Naive thymus-derived CD4-positive, alpha-beta T cell (primary cell): Measurements from ENCODE around the gene HTT. TPM values are rescaled to one million over a fixed set of nuclear protein-coding genes. Genes with fewer than 3 reads are reported as not detected.
A peak's percentile ranks its signal among the peaks of the same experiment; 100 is the strongest.

Experiments
- ATAC-seq: fragments of 150-1000 bp; cut with Tn5 transposase; 2 replicates; pipeline ENCODE4 v1.10.0; 2021; ENCODE audit warnings: mild to moderate bottlenecking, moderate library complexity
- CTCF ChIA-PET: fragments of 350-600 bp; sonication (Branson Sonifier 250); formaldehyde crosslinking; loops from one replicate; lab custom pipeline; 2021; ENCODE audit warnings: antibody characterized with exemption; lab: Charles Lee
- POLR2A ChIA-PET: fragments of 350-600 bp; sonication (Branson Sonifier 250); formaldehyde crosslinking; loops from one replicate; lab custom pipeline; 2021; ENCODE audit warnings: antibody characterized with exemption, inconsistent platforms; lab: Charles Lee
- DNase-seq, 9 donors: peaks; one replicate each; pipeline versions ENCODE4 v3.0.0 to v3.0.0-alpha.2; 2020 to 2022; ENCODE audit warnings: mixed read lengths in 1 of 9
- H3K27ac ChIP-seq: one replicate; pipeline ENCODE4 v1.7.0; 2013; ENCODE audit warnings: mild to moderate bottlenecking, low read depth, low read length, moderate library complexity
- H3K27me3 ChIP-seq, 2 donors: one replicate each; pipeline ENCODE4 v1.7.0; 2013; ENCODE audit warnings: low read length in 2 of 2, mild to moderate bottlenecking in 2 of 2, moderate library complexity in 2 of 2; ENCODE audit not compliant: control insufficient read depth in 2 of 2, insufficient read depth in 2 of 2
- H3K36me3 ChIP-seq, 3 experiments: 1 replicate in 2 of 3; 2 replicates in 1 of 3; pipeline ENCODE4 v1.7.0; 2013; ENCODE audit warnings: low read length in 3 of 3, mild to moderate bottlenecking in 3 of 3, moderate library complexity in 1 of 3; ENCODE audit not compliant: insufficient read depth in 3 of 3, control insufficient read depth in 2 of 3
- H3K4me1 ChIP-seq, 2 donors: one replicate each; pipeline ENCODE4 v1.7.0; 2013; ENCODE audit warnings: low read length in 2 of 2, mild to moderate bottlenecking in 2 of 2, moderate library complexity in 1 of 2; ENCODE audit not compliant: control insufficient read depth in 2 of 2, insufficient read depth in 2 of 2
- H3K4me3 ChIP-seq: 2 replicates; pipeline ENCODE4 v1.7.0; 2013; ENCODE audit warnings: mild to moderate bottlenecking, low read length
- H3K9me3 ChIP-seq, 3 experiments: 1 replicate in 2 of 3; 2 replicates in 1 of 3; pipeline ENCODE4 v1.7.0; 2013; ENCODE audit warnings: low read length in 3 of 3; ENCODE audit not compliant: control insufficient read depth in 2 of 3
- H3K27ac Mint-ChIP-seq, 9 donors: one replicate each; pipeline ENCODE4 v1.8.0; 2020 to 2022; ENCODE audit warnings: mixed read lengths in 9 of 9, mild to moderate bottlenecking in 8 of 9, moderate library complexity in 5 of 9, inconsistent platforms in 2 of 9
- H3K27me3 Mint-ChIP-seq, 5 donors: one replicate each; pipeline ENCODE4 v1.8.0; 2021 to 2022; ENCODE audit warnings: mixed read lengths in 5 of 5, mild to moderate bottlenecking in 1 of 5
- H3K36me3 Mint-ChIP-seq, 5 donors: one replicate each; pipeline ENCODE4 v1.8.0; 2020 to 2022; ENCODE audit warnings: mixed read lengths in 5 of 5, mild to moderate bottlenecking in 3 of 5, inconsistent platforms in 1 of 5
- H3K4me1 Mint-ChIP-seq, 7 donors: one replicate each; pipeline ENCODE4 v1.8.0; 2020 to 2022; ENCODE audit warnings: mixed read lengths in 7 of 7, mild to moderate bottlenecking in 3 of 7, inconsistent platforms in 1 of 7
- H3K4me3 Mint-ChIP-seq, 10 donors: one replicate each; pipeline ENCODE4 v1.8.0; 2020 to 2022; ENCODE audit warnings: mild to moderate bottlenecking in 10 of 10, mixed read lengths in 10 of 10, moderate library complexity in 6 of 10, inconsistent platforms in 2 of 10
- H3K9me3 Mint-ChIP-seq, 11 donors: one replicate each; pipeline ENCODE4 v1.8.0; 2020 to 2022; ENCODE audit warnings: mixed read lengths in 11 of 11, mild to moderate bottlenecking in 4 of 11, inconsistent platforms in 1 of 11, moderate library complexity in 1 of 11
- intact Hi-C, 2 donors: fragments of 100-400 bp; cut with micrococcal nuclease; formaldehyde crosslinking; loops; one replicate each; pipeline ENCODE4 v1.15.1; 2023
- polyA plus RNA-seq, 2 donors: library from polyadenylated mRNA; unstranded; fragments of 300-500 nt; fragmentation: Illumina TruSeq; gene quantifications; one replicate each; pipeline ENCODE4 v1.2.3, GENCODE V29; 2021
- total RNA-seq, 6 experiments: library from RNA in 5 of 6; stranded (reverse) in 5 of 6; gene quantifications; 1 replicate in 5 of 6; 2 replicates in 1 of 6; pipeline ENCODE4 v1.2.3 and lab custom pipeline; 2021 to 2026

The HTT gene
- total and polyA plus RNA-seq, 7 experiments from 2014 or later, result 2.4 to 115 (median 71.6) TPM

GRCh38 chr4:3290889-3291321 lies 216.4 kb downstream of the HTT start:
- ChIA-PET POLR2A (no interaction called here), CTCF (interaction anchor here (0.6 kb wide), 1 partner anchor 151 kb away, joined by 3 read pairs; the partner anchor contains the start of gene HGFAC)
- Mint-ChIP-seq H3K27me3 (peaks cover 6 to 63% (median 12%) of the 10 kb centered on the region in 5 donors), H3K27ac (no peak overlapping the region), H3K4me3 (peak overlapping the region in 7 of 10 donors; percentile 7 to 96 (median 51)), H3K4me1 (peaks cover 12 to 36% (median 22%) of the 10 kb centered on the region in 7 donors), H3K9me3 (no peaks in the 10 kb centered on the region), H3K36me3 (no peaks in the 10 kb centered on the region)
- H3K4me1 ChIP-seq, result peaks cover 5 to 11% of the 10 kb centered on the region in 2 donors
- ATAC-seq, result no peak
- no peak overlapping the region for H3K27ac ChIP-seq
- H3K27me3 ChIP-seq, result no peaks in the 10 kb centered on the region
- peaks cover 0 to 5% (median 0%) of the 10 kb centered on the region in 3 experiments for H3K36me3 ChIP-seq
- intact Hi-C loops, result loop anchor here (5.0 kb wide), 3 partner anchors 89 to 666 kb away; partner anchors contain the start of genes GRK4 (in 2 of the 2) and NOP14 (in 2 of the 2)
- H3K9me3 ChIP-seq, result no peaks in the 10 kb centered on the region
- DNase-seq, result peak in 1 of 9 donors; percentile 19
- H3K4me3 ChIP-seq, result no peak overlapping the region

- Mint-ChIP-seq H3K4me3 (peak overlapping the region; percentile 84 to 98 (median 92)), H3K9me3 (no peaks in the 10 kb centered on the region), H3K4me1 (peaks cover 12 to 37% (median 26%) of the 10 kb centered on the region in 7 donors), H3K27me3 (peaks cover 6 to 64% (median 7%) of the 10 kb centered on the region in 5 donors), H3K36me3 (no peaks in the 10 kb centered on the region), H3K27ac (peak overlapping the region; percentile 56 to 88 (median 68))
- H3K36me3 ChIP-seq, result peaks cover 0 to 5% (median 0%) of the 10 kb centered on the region in 3 experiments
- POLR2A ChIA-PET, result interaction anchor here (0.9 kb wide), 1 partner anchor 12 kb away, joined by 3 read pairs; no protein-coding TSS in a partner anchor
- peaks cover 5 to 8% of the 10 kb centered on the region in 2 donors for H3K4me1 ChIP-seq
- H3K4me3 ChIP-seq, result peak overlapping the region; percentile 79
- ATAC-seq (no peak), DNase-seq (peak in 1 of 9 donors; percentile 12)
- intact Hi-C loops, result loop anchor here (5.0 kb wide), 3 partner anchors 89 to 666 kb away; partner anchors contain the start of genes GRK4 (in 2 of the 2) and NOP14 (in 2 of the 2)
- H3K27ac ChIP-seq, result peak overlapping the region; percentile 69
- CTCF ChIA-PET, result no interaction called here
- no peaks in the 10 kb centered on the region for H3K9me3 ChIP-seq
- H3K27me3 ChIP-seq, result no peaks in the 10 kb centered on the region
Observed at GRCh38 chr4:3291411-3291968, 217.0 kb downstream of the HTT start.

- H3K27ac ChIP-seq, result peak overlapping the region; percentile 69
- peaks cover 12 to 33% (median 29%) of the 10 kb centered on the region in 7 donors for H3K4me1 Mint-ChIP-seq
- intact Hi-C loops, result loop anchor here (1.0 to 5.0 kb wide), 7 partner anchors 10 to 665 kb away; partner anchors contain the start of genes GRK4 (in 2 of the 2), HTT (in 2 of the 2), HTT-AS (in 2 of the 2) and NOP14 (in 2 of the 2)
- peaks cover 0 to 2% (median 0%) of the 10 kb centered on the region in 11 donors for H3K9me3 Mint-ChIP-seq
- DNase-seq, result peak in 4 of 9 donors; percentile 17 to 57 (median 22)
- POLR2A ChIA-PET, result interaction anchor here (0.9 kb wide), 1 partner anchor 11 kb away, joined by 3 read pairs; no protein-coding TSS in a partner anchor
- H3K36me3 ChIP-seq, result peaks cover 0 to 5% (median 0%) of the 10 kb centered on the region in 3 experiments
- H3K4me3 Mint-ChIP-seq, result peak overlapping the region; percentile 84 to 98 (median 92)
- peaks cover under 1 to 65% (median 1%) of the 10 kb centered on the region in 5 donors for H3K27me3 Mint-ChIP-seq
- H3K27me3 ChIP-seq, result no peaks in the 10 kb centered on the region
- H3K9me3 ChIP-seq, result no peaks in the 10 kb centered on the region
- peaks cover 0 to 2% (median 0%) of the 10 kb centered on the region in 5 donors for H3K36me3 Mint-ChIP-seq
- peak overlapping the region; percentile 56 to 88 (median 68) for H3K27ac Mint-ChIP-seq
- CTCF ChIA-PET, result no interaction called here
- peak; percentile 37 for ATAC-seq
- H3K4me3 ChIP-seq, result peak overlapping the region; percentile 79
- peaks cover 5 to 8% of the 10 kb centered on the region in 2 donors for H3K4me1 ChIP-seq
Observed at GRCh38 chr4:3291969-3292570, 217.6 kb downstream of the HTT start.

GRCh38 chr4:3292571-3293400 lies 218.3 kb downstream of the HTT start, which contains the start of gene RGS12:
Gene RGS12, plus strand, starts transcription at chr4:3293021. Its CDS starts 23,150 bp downstream, at chr4:3316171.
- H3K4me3 Mint-ChIP-seq, result peak within 1 kb of the TSS; percentile 86 to 98 (median 92)
- ATAC-seq, result peak; percentile 91
- peaks cover 0 to 67% (median 0%) of the 10 kb centered on the region in 5 donors for H3K27me3 Mint-ChIP-seq
- no peaks in the 10 kb centered on the region for H3K27me3 ChIP-seq
- H3K9me3 Mint-ChIP-seq, result peaks cover 0 to 9% (median 2%) of the 10 kb centered on the region in 11 donors
- H3K4me1 ChIP-seq, result peaks cover 5 to 8% of the 10 kb centered on the region in 2 donors
- peak within 1 kb of the TSS; percentile 79 for H3K4me3 ChIP-seq
- peaks cover 0 to 5% (median 0%) of the 10 kb centered on the region in 3 experiments for H3K36me3 ChIP-seq
- ChIA-PET CTCF (no interaction called here), POLR2A (interaction anchor here (0.7 to 0.9 kb wide), 2 partner anchors 11 to 14 kb away, joined by 3 read pairs; no protein-coding TSS in a partner anchor)
- no peaks in the 10 kb centered on the region for H3K9me3 ChIP-seq
- H3K4me1 Mint-ChIP-seq, result peaks cover 12 to 37% (median 33%) of the 10 kb centered on the region in 7 donors
- peak within 1 kb of the TSS; percentile 68 to 93 (median 82) for H3K27ac Mint-ChIP-seq
- H3K27ac ChIP-seq, result peak within 1 kb of the TSS; percentile 69
- intact Hi-C loops, result loop anchor here (1.0 to 5.0 kb wide), 7 partner anchors 10 to 665 kb away; partner anchors contain the start of genes GRK4 (in 2 of the 2), HTT (in 2 of the 2), HTT-AS (in 2 of the 2) and NOP14 (in 2 of the 2)
- peak; percentile 65 to 91 (median 75) for DNase-seq
- H3K36me3 Mint-ChIP-seq, result peaks cover 0 to 7% (median 0%) of the 10 kb centered on the region in 5 donors

Other genes with a start within 250 kb of the HTT start
- 100 to 1,000 TPM; 211 to 300 (median 282) TPM for gene ADD1, start 230.8 kb upstream of the HTT start, total RNA-seq
- 100 to 1,000 TPM; 152 to 164 TPM for gene ADD1, start 230.8 kb upstream of the HTT start, polyA plus RNA-seq
- gene NOP14, start 111.3 kb upstream of the HTT start, total RNA-seq, result 10 to 100 TPM; 23.1 to 59.8 (median 43.9) TPM
- gene NOP14, start 111.3 kb upstream of the HTT start, polyA plus RNA-seq, result 10 to 100 TPM; 12.6 to 33.7 TPM
- 1 to 10 TPM; 1.7 to 4.0 (median 2.8) TPM for gene GRK4, start 111.1 kb upstream of the HTT start, total RNA-seq
- gene GRK4, start 111.1 kb upstream of the HTT start, polyA plus RNA-seq, result 1 to 10 TPM; 1.7 to 2.1 TPM
- gene HTT-AS, start 143 bp upstream of the HTT start, total RNA-seq, result not detected
- not detected for gene HTT-AS, start 143 bp upstream of the HTT start, polyA plus RNA-seq
- 1 to 10 TPM; 1.4 to 2.7 (median 2.3) TPM for gene MSANTD1, start 174.5 kb downstream of the HTT start, total RNA-seq
- gene MSANTD1, start 174.5 kb downstream of the HTT start, polyA plus RNA-seq, result not detected
- gene RGS12, start 218.3 kb downstream of the HTT start, total RNA-seq, result 10 to 100 TPM in 1 of 5 experiments, 1 to 10 TPM in 4; 2.5 to 13.3 (median 7.5) TPM
- gene RGS12, start 218.3 kb downstream of the HTT start, polyA plus RNA-seq, result 10 to 100 TPM in 1 of 2 donors, 1 to 10 TPM in 1; 6.6 to 16.0 TPM